HepG2 (cell line): Measurements from ENCODE around the gene RAC3. TPM values are rescaled to one million over a fixed set of nuclear protein-coding genes. Genes with fewer than 3 reads are reported as not detected.
A peak's percentile ranks its signal among the peaks of the same experiment; 100 is the strongest.

Experiments used
- ATF6 ChIP-seq: sonication (generic); formaldehyde crosslinking; conservative IDR thresholded peaks from 2 replicates; pipeline ENCODE4 v1.4.0; 2020; ENCODE audit warnings: missing genetic modification reagents
- E2F2 ChIP-seq: sonication (generic); formaldehyde crosslinking; IDR thresholded peaks from 2 replicates; pipeline ENCODE4 v1.4.0; 2020; ENCODE audit warnings: missing genetic modification reagents, borderline replicate concordance
- GFI1 ChIP-seq: sonication (generic); formaldehyde crosslinking; IDR thresholded peaks from 2 replicates; pipeline ENCODE4 v1.5.0; 2020; ENCODE audit warnings: missing genetic modification reagents, mild to moderate bottlenecking, borderline replicate concordance
- HDAC1 ChIP-seq: sonication (generic); formaldehyde crosslinking; IDR thresholded peaks from 2 replicates; pipeline ENCODE4 v1.5.1; 2020; ENCODE audit warnings: mild to moderate bottlenecking, missing genetic modification reagents
- HMGA1 ChIP-seq: sonication (generic); formaldehyde crosslinking; conservative IDR thresholded peaks from 2 replicates; pipeline ENCODE4 v1.4.0; 2020; ENCODE audit warnings: missing genetic modification reagents
- MXI1 ChIP-seq: IDR thresholded peaks from 3 replicates; pipeline ENCODE4 v1.6.1; 2012; ENCODE audit warnings: low read depth, low read length, inconsistent platforms, borderline replicate concordance
- NFATC3 ChIP-seq: sonication (generic); formaldehyde crosslinking; IDR thresholded peaks from 2 replicates; pipeline ENCODE4 v1.5.1; 2020; ENCODE audit warnings: mild to moderate bottlenecking, missing genetic modification reagents
- NR2F6 ChIP-seq, 2 experiments: IDR thresholded peaks; 2 replicates each; pipeline ENCODE4 v1.6.1; 2016; ENCODE audit warnings: antibody characterized with exemption in 1 of 2, mild to moderate bottlenecking in 1 of 2
- NR3C1 ChIP-seq: sonication (generic); formaldehyde crosslinking; IDR thresholded peaks from 2 replicates; pipeline ENCODE4 v1.4.0; 2020; ENCODE audit warnings: missing genetic modification reagents
- PRPF4 ChIP-seq: fragments of 200-400 bp; formaldehyde crosslinking; IDR thresholded peaks from 2 replicates; pipeline ENCODE4 v1.6.1; 2016; ENCODE audit warnings: low read length, low read depth; ENCODE audit not compliant: poor library complexity, severe bottlenecking
- SIX4 ChIP-seq: sonication (generic); formaldehyde crosslinking; IDR thresholded peaks from 2 replicates; pipeline ENCODE4 v1.4.0; 2020; ENCODE audit warnings: missing genetic modification reagents
- SOX6 ChIP-seq, 2 experiments: fragments of 450-650 bp in 1 of 2; sonication (generic) in 1 of 2; formaldehyde crosslinking in 1 of 2; IDR thresholded peaks; 2 replicates each; pipeline versions ENCODE4 v1.4.0 to v1.6.1; 2017 to 2020; ENCODE audit warnings: antibody characterized with exemption in 1 of 2, mild to moderate bottlenecking in 1 of 2, missing genetic modification reagents in 1 of 2
- TCF7 ChIP-seq: sonication (generic); IDR thresholded peaks from 2 replicates; pipeline ENCODE4 v1.6.1; 2016; ENCODE audit warnings: antibody characterized with exemption, low read depth
- ZBTB7B ChIP-seq: sonication (generic); formaldehyde crosslinking; IDR thresholded peaks from 2 replicates; pipeline ENCODE4 v1.4.0; 2020; ENCODE audit warnings: missing genetic modification reagents
- ZNF121 ChIP-seq: sonication (generic); formaldehyde crosslinking; IDR thresholded peaks from 2 replicates; pipeline ENCODE4 v1.5.0; 2020; ENCODE audit warnings: mild to moderate bottlenecking, missing genetic modification reagents
- ZNF143 ChIP-seq: sonication (generic); formaldehyde crosslinking; IDR thresholded peaks from 2 replicates; pipeline ENCODE4 v1.4.0; 2020; ENCODE audit warnings: missing genetic modification reagents
- ZNF180 ChIP-seq: sonication (generic); formaldehyde crosslinking; IDR thresholded peaks from 2 replicates; pipeline ENCODE4 v1.4.0; 2020; ENCODE audit warnings: low read depth, missing genetic modification reagents, borderline replicate concordance
- ZNF207 ChIP-seq: fragments of 450-650 bp; IDR thresholded peaks from 2 replicates; pipeline ENCODE4 v1.6.1; 2016; ENCODE audit warnings: antibody characterized with exemption, borderline replicate concordance
- ZNF230 ChIP-seq: sonication (generic); formaldehyde crosslinking; IDR thresholded peaks from 2 replicates; pipeline ENCODE4 v1.4.0; 2020; ENCODE audit warnings: mild to moderate bottlenecking, missing genetic modification reagents
- ZNF235 ChIP-seq: sonication (generic); formaldehyde crosslinking; IDR thresholded peaks from 2 replicates; pipeline ENCODE4 v1.8.1; 2023; ENCODE audit warnings: mild to moderate bottlenecking, missing genetic modification reagents, borderline replicate concordance
- ZNF335 ChIP-seq: sonication (generic); formaldehyde crosslinking; IDR thresholded peaks from 2 replicates; pipeline ENCODE4 v1.4.0; 2020; ENCODE audit warnings: missing genetic modification reagents
- ZNF441 ChIP-seq: sonication (generic); formaldehyde crosslinking; IDR thresholded peaks from 2 replicates; pipeline ENCODE4 v1.7.0; 2021; ENCODE audit warnings: missing genetic modification reagents, borderline replicate concordance
- ZNF484 ChIP-seq: sonication (generic); formaldehyde crosslinking; IDR thresholded peaks from 2 replicates; pipeline ENCODE4 v1.5.1; 2020; ENCODE audit warnings: mild to moderate bottlenecking, low read depth, missing genetic modification reagents, borderline replicate concordance
- ZNF549 ChIP-seq: sonication (generic); formaldehyde crosslinking; IDR thresholded peaks from 2 replicates; pipeline ENCODE4 v1.5.0; 2020; ENCODE audit warnings: missing genetic modification reagents
- ZNF709 ChIP-seq: sonication (generic); formaldehyde crosslinking; IDR thresholded peaks from 2 replicates; pipeline ENCODE4 v1.5.0; 2020; ENCODE audit warnings: mild to moderate bottlenecking, missing genetic modification reagents
- ZNF775 ChIP-seq: sonication (generic); formaldehyde crosslinking; IDR thresholded peaks from 2 replicates; pipeline ENCODE4 v1.4.0; 2020; ENCODE audit warnings: missing genetic modification reagents, mild to moderate bottlenecking, moderate library complexity, borderline replicate concordance
- ZNF780A ChIP-seq: sonication (generic); formaldehyde crosslinking; IDR thresholded peaks from 2 replicates; pipeline ENCODE4 v1.8.0; 2022; ENCODE audit warnings: mild to moderate bottlenecking, missing genetic modification reagents, moderate library complexity
- ZNF879 ChIP-seq: sonication (generic); formaldehyde crosslinking; IDR thresholded peaks from 2 replicates; pipeline ENCODE4 v1.8.1; 2023; ENCODE audit warnings: missing genetic modification reagents
- ZSCAN21 ChIP-seq: sonication (generic); formaldehyde crosslinking; IDR thresholded peaks from 2 replicates; pipeline ENCODE4 v1.8.0; 2022; ENCODE audit warnings: mild to moderate bottlenecking, missing genetic modification reagents, moderate library complexity, borderline replicate concordance
- polyA plus RNA-seq, 8 experiments: library from polyadenylated mRNA; depleted of rRNA in 3 of 8; stranded (reverse) in 7 of 8; unstranded in 1 of 8; fragments of >200 nt; fragmentation: Illumina TruSeq in 4 of 8; extraction: Trizol in 4 of 8; gene quantifications; 2 replicates each; pipeline versions ENCODE4 v1.2.1 to v1.2.3, GENCODE V29; 2011 to 2016; ENCODE audit warnings: low read depth in 4 of 8, missing spikeins in 1 of 8, mixed read lengths in 1 of 8; ENCODE audit not compliant: insufficient read depth in 1 of 8
- total RNA-seq, 5 experiments: library from RNA; depleted of rRNA; stranded (reverse); fragments of >200 nt; fragmentation: Illumina TruSeq; extraction: Trizol; gene quantifications; 2 replicates each; pipeline ENCODE4 v1.2.3, GENCODE V29; 2016; ENCODE audit warnings: low read depth in 1 of 5

RAC3 gene
- total and polyA plus RNA-seq, 2 of the 13 experiments (the other 11 are each of a cell fraction or from before 2014, with no cell fraction given): 10.5 to 21.3 TPM

- TF ChIP-seq ZNF207: no peak
- TF ChIP-seq ZSCAN21 (CRISPR knock-in tag): peak; percentile 70; the same call in 1 of the 2 replicates
- peak; percentile 90 for TF ChIP-seq ZNF180 (CRISPR knock-in tag)
- no peak for TF ChIP-seq HMGA1
- no peak for TF ChIP-seq ZNF549 (CRISPR knock-in tag)
- TF ChIP-seq TCF7: no peak
- TF ChIP-seq SOX6 (IDR thresholded peaks at IDR 0.05): no peak
- TF ChIP-seq SOX6 (CRISPR knock-in tag; IDR thresholded peaks at IDR 0.05): no peak
- no peak for TF ChIP-seq ZNF235 (CRISPR knock-in tag)
- TF ChIP-seq PRPF4: no peak
- TF ChIP-seq ZNF780A (CRISPR knock-in tag): no peak
- TF ChIP-seq ZNF121 (CRISPR knock-in tag): peak; percentile 30; the same call in 1 of the 2 replicates
- TF ChIP-seq E2F2 (CRISPR knock-in tag): no peak
- TF ChIP-seq ZNF709 (CRISPR knock-in tag): no peak
- TF ChIP-seq SIX4 (CRISPR knock-in tag): no peak; the same call in 1 of the 2 replicates
- no peak; the same call in 1 of the 2 replicates for TF ChIP-seq GFI1
- peak; percentile 46; the same call in 1 of the 3 replicates for TF ChIP-seq MXI1
- TF ChIP-seq ZBTB7B (CRISPR knock-in tag): peak; percentile 83
- TF ChIP-seq ZNF230 (CRISPR knock-in tag): peak; percentile 57; the same call in 1 of the 2 replicates
- no peak; the same call in 1 of the 2 replicates for TF ChIP-seq ZNF775 (CRISPR knock-in tag)
- TF ChIP-seq ZNF335: no peak
- TF ChIP-seq NR2F6 (IDR thresholded peaks at IDR 0.05): 0 out of 2 replicates have a peak, but pooled peaks have one; percentile 12
- peak; percentile 58; the same call in 1 of the 2 replicates for TF ChIP-seq NR2F6 (CRISPR knock-in tag; IDR thresholded peaks at IDR 0.05)
- TF ChIP-seq HDAC1: no peak; the same call in 1 of the 2 replicates
- TF ChIP-seq ZNF143: peak; percentile 2; the same call in 1 of the 2 replicates
- TF ChIP-seq NR3C1: no peak
- TF ChIP-seq ZNF484 (CRISPR knock-in tag): no peak; the same call in 1 of the 2 replicates
- TF ChIP-seq NFATC3 (CRISPR knock-in tag): peak; percentile 94; the same call in 1 of the 2 replicates
- 0 out of 2 replicates have a peak, but pooled peaks have one; percentile 58 for TF ChIP-seq ATF6 (CRISPR knock-in tag)
- TF ChIP-seq ZNF879 (CRISPR knock-in tag): no peak
- no peak; the same call in 1 of the 2 replicates for TF ChIP-seq ZNF441 (CRISPR knock-in tag)
Observed at GRCh38 chr17:81995463-81996231, 35.8 kb upstream of the RAC3 start (continued).
